Esophagus squamous epithelium (tissue), 5 donors: ENCODE results near the gene B4GALT3. TPM values are rescaled to one million over a fixed set of nuclear protein-coding genes. Genes with fewer than 3 reads are reported as not detected.

Experiments
- DNase-seq: peaks from one replicate; lab custom pipeline; 2025; lab: John Stamatoyannopoulos, UW
- H3K27ac ChIP-seq, 4 donors: fragments of 200-600 bp; sonication (generic); one replicate each; pipeline ENCODE4 v1.5.1; 2016 to 2019; ENCODE audit warnings: mild to moderate bottlenecking in 1 of 4
- H3K27me3 ChIP-seq, 4 donors: fragments of 200-600 bp; sonication (generic); 1 replicate in 3 of 4; 2 replicates in 1 of 4; pipeline versions ENCODE4 v1.5.1 to v1.6.0; 2017 to 2021; ENCODE audit warnings: antibody characterized with exemption in 1 of 4
- H3K36me3 ChIP-seq, 3 donors: fragments of 200-600 bp; sonication (generic); one replicate each; pipeline ENCODE4 v1.5.1; 2016 to 2019
- H3K4me1 ChIP-seq, 3 donors: fragments of 200-600 bp; sonication (generic); one replicate each; pipeline ENCODE4 v1.5.1; 2017 to 2019
- H3K4me3 ChIP-seq, 4 donors: fragments of 200-600 bp; sonication (generic); 1 replicate in 3 of 4; 2 replicates in 1 of 4; pipeline ENCODE4 v1.5.1; 2016 to 2019; ENCODE audit warnings: mild to moderate bottlenecking in 2 of 4, moderate library complexity in 1 of 4
- H3K9me3 ChIP-seq, 3 donors: fragments of 200-600 bp; sonication (generic); one replicate each; pipeline ENCODE4 v1.5.1; 2016 to 2019
- CTCF ChIP-seq, 6 experiments: fragments of 450-650 bp in 4 of 6; fragments of 200-600 bp in 2 of 6; sonication (generic) in 2 of 6; IDR thresholded peaks; one replicate each; pipeline ENCODE4 v1.5.1; 2016 to 2019; ENCODE audit warnings: antibody characterized with exemption in 6 of 6, mild to moderate bottlenecking in 4 of 6, moderate library complexity in 4 of 6
- POLR2A ChIP-seq, 4 donors: fragments of 450-650 bp; IDR thresholded peaks; one replicate each; pipeline ENCODE4 v1.6.1; 2017; ENCODE audit warnings: antibody characterized with exemption in 4 of 4, mild to moderate bottlenecking in 4 of 4, moderate library complexity in 3 of 4
- WGBS, 2 donors: methylation state at CpG; one replicate each; pipeline ENCODE4 v1.1.5; 2018; 5-methylcytosine and 5-hydroxymethylcytosine counted together
- intact Hi-C: fragments of 100-400 bp; cut with DNase I; formaldehyde crosslinking; loops from one replicate; pipeline ENCODE4 v1.15.0; 2022
- total RNA-seq, 4 donors: library from RNA; depleted of rRNA; stranded (reverse); fragments of >200 nt; gene quantifications; one replicate each; pipeline ENCODE4 v1.1.0, GENCODE V29; 2016
- donor health status: DM: yes; HTN: yes; CAD: no.

The B4GALT3 gene
- total RNA-seq, 4 donors from 2014 or later: 16.1 to 29.9 (median 18.1) TPM

GRCh38 chr1:161171191-161171590 is 6.1 kb downstream of the B4GALT3 start:
- DNase-seq: no peak
- Histone ChIP-seq H3K4me3 (no peak overlapping the region), H3K4me1 (peaks cover 17 to 68% (median 28%) of the 10 kb centered on the region in 3 donors), H3K36me3 (peaks cover 14 to 74% (median 35%) of the 10 kb centered on the region in 3 donors), H3K9me3 (no peaks in the 10 kb centered on the region), H3K27ac (peak overlapping the region in 2 of 4 donors; percentile 45 to 54), H3K27me3 (no peaks in the 10 kb centered on the region)
- intact Hi-C loops: no loop called here
- 50 to 70% methylated on average over 4 to 5 of the region's 5 CpGs for WGBS, 2 donors
- no peak for TF ChIP-seq CTCF (IDR thresholded peaks at IDR 0.05)
- TF ChIP-seq POLR2A (IDR thresholded peaks at IDR 0.05): no peak

GRCh38 chr1:161168906-161169305 is 8.4 kb downstream of the B4GALT3 start:
- intact Hi-C loops: no loop called here
- Histone ChIP-seq H3K27me3 (no peaks in the 10 kb centered on the region), H3K9me3 (no peaks in the 10 kb centered on the region), H3K4me1 (peaks cover 22 to 62% (median 28%) of the 10 kb centered on the region in 3 donors), H3K4me3 (no peak overlapping the region), H3K36me3 (peaks cover 14 to 66% (median 27%) of the 10 kb centered on the region in 3 donors), H3K27ac (no peak overlapping the region)
- WGBS, 2 donors: 93 to 96% methylated on average over 6 to 7 of the region's 9 CpGs
- TF ChIP-seq POLR2A (IDR thresholded peaks at IDR 0.05) (no peak), CTCF (IDR thresholded peaks at IDR 0.05) (no peak)
- no peak for DNase-seq

GRCh38 chr1:161166669-161167548 is 10.4 kb downstream of the B4GALT3 start:
- WGBS, 2 donors: 6 to 17% methylated on average over 10 to 23 of the region's 33 CpGs
- no peaks in the 10 kb centered on the region for H3K9me3 ChIP-seq
- H3K4me3 ChIP-seq: peak overlapping the region; percentile 46 to 79 (median 67)
- TF ChIP-seq CTCF (IDR thresholded peaks at IDR 0.05) (no peak), POLR2A (IDR thresholded peaks at IDR 0.05) (no peak)
- H3K36me3 ChIP-seq: peaks cover 12 to 66% (median 20%) of the 10 kb centered on the region in 3 donors
- no peak for DNase-seq
- intact Hi-C loops: no loop called here
- no peaks in the 10 kb centered on the region for H3K27me3 ChIP-seq
- peaks cover 19 to 53% (median 22%) of the 10 kb centered on the region in 3 donors for H3K4me1 ChIP-seq
- H3K27ac ChIP-seq: peak overlapping the region; percentile 88 to 94 (median 93)

GRCh38 chr1:161165742-161166668 is 11.3 kb downstream of the B4GALT3 start, which contains the start of gene PPOX:
Gene PPOX, plus strand, starts transcription at chr1:161166426. Its CDS starts 422 bp downstream, at chr1:161166848.
- TF ChIP-seq POLR2A (IDR thresholded peaks at IDR 0.05): peak in 3 of 4 donors; percentile 8 to 66 (median 45)
- TF ChIP-seq CTCF (IDR thresholded peaks at IDR 0.05): peak in 5 of 6 experiments; percentile 8 to 44 (median 27)
- no peaks in the 10 kb centered on the region for H3K9me3 ChIP-seq
- no peaks in the 10 kb centered on the region for H3K27me3 ChIP-seq
- H3K36me3 ChIP-seq: peaks cover 2 to 66% (median 12%) of the 10 kb centered on the region in 3 donors
- H3K27ac ChIP-seq: peak within 1 kb of the TSS; percentile 88 to 94 (median 93)
- 0% methylated on average over 24 to 30 of the region's 54 CpGs for WGBS, 2 donors
- H3K4me1 ChIP-seq: peaks cover 28 to 53% (median 28%) of the 10 kb centered on the region in 3 donors
- intact Hi-C loops: no loop called here
- peak within 1 kb of the TSS; percentile 46 to 79 (median 67) for H3K4me3 ChIP-seq
- DNase-seq: peak; percentile 90
